ENCODE measurements around the gene ZNF675.
"Not testable (repeated sequence)": the region's sequence is repeated elsewhere in the genome, so short reads cannot be mapped to it uniquely, and the experiment has no call there.

ZNF675 gene

GRCh38 chr19:23686621-23687423 is at the start of gene ZNF675:
Gene ZNF675, minus strand, starts transcription at chr19:23687212. Its CDS starts 179 bp downstream, at chr19:23687033.
- DNase-seq (ENCODE audit: low spot score), result peak; percentile 81
- TF ChIP-seq CTCF (IDR thresholded peaks at IDR 0.05; ENCODE audit: extremely low read depth, missing control alignments), result no peak

- DNase-seq (ENCODE audit: low spot score), result not testable (repeated sequence)
Observed at GRCh38 chr19:23730729-23731465, 43.9 kb upstream of the ZNF675 start.

GRCh38 chr19:23724161-23724560 is 37.1 kb upstream of the ZNF675 start:
- not testable (repeated sequence) for DNase-seq (ENCODE audit: low spot score)

- no peak for TF ChIP-seq CTCF (IDR thresholded peaks at IDR 0.05; ENCODE audit: extremely low read depth, missing control alignments)
- no peak for DNase-seq (ENCODE audit: low spot score)
Observed at GRCh38 chr19:23718802-23719201, 31.8 kb upstream of the ZNF675 start.

DNA sequence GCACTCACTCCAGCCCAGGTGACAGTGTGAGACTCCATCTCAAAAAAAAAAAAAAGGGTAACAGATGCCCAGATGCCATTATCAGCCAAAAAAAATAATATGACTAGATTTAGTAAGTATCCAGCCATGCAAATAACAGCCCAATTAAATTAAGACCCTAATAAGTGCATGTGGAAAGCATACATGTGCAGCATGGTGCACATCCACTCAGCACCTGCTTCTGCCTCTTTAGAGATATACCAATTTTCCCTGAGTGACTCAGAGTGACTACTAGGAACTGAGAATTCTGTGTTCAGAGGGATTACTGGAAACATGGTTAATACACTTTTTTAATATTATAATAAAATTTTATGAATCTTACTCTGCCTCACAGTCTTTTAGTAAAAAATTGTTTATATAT is 29.8 kb upstream of the ZNF675 start:
- no peak for TF ChIP-seq CTCF (IDR thresholded peaks at IDR 0.05; ENCODE audit: extremely low read depth, missing control alignments)
- DNase-seq (ENCODE audit: low spot score), result no peak

DNA sequence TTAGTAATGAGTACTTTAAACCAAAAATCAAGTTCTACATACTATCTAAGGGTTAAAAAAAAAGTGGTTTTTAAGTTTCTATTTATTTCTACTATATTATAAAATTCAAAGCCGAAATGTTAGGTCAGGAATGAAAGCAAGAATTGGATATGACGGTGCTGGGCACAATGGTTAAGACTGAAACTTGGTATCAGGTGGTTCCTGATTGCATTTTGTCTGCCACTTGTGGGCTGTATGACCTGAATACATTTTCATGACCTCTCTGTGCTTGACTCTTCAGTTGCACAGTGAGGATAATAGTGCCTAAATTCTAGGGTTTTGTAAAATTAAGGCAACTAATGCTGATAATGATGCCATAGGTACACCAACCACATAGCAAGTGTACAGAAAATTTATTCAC is 22.3 kb upstream of the ZNF675 start:
- TF ChIP-seq CTCF (IDR thresholded peaks at IDR 0.05; ENCODE audit: extremely low read depth, missing control alignments), result no peak
- DNase-seq (ENCODE audit: low spot score), result no peak

DNA sequence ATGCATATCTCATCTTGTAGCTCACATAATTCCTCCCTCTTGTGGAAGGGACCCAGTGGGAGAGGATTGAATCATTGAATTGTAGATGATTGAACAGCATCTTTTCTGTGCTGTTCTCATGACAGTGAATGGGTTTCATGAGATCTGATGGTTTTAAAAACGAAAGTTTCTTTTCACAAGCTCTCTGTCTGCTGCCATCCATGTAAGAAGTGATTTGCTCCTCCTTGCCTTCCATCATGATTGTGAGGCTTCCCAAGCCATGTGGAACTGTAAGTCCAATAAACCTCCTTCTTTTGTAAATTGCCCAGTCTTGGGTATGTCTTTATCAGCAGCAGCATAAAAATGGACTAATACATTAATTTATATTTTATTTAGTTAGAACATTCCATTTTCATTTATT is 19.6 kb upstream of the ZNF675 start:
- DNase-seq (ENCODE audit: low spot score), result no peak
- TF ChIP-seq CTCF (IDR thresholded peaks at IDR 0.05; ENCODE audit: extremely low read depth, missing control alignments), result no peak

DNA sequence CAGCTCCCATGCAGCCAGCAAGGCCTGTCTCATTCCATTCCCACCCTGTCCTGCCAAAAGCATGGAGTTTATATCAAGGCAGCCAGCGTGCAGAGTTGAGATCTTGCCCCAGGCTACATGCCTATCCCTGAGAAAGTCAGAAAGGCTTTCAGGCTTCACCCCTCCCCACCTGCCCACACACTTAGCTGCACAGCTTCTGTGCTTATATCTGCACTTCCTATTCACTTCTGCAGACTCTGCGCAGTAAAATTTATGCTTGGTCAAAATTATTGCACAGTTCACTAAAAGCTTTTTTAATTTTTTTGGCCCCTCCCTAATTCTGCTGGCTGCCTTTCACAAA is 12.5 kb upstream of the ZNF675 start:
- no peak for TF ChIP-seq CTCF (IDR thresholded peaks at IDR 0.05; ENCODE audit: extremely low read depth, missing control alignments)
- DNase-seq (ENCODE audit: low spot score), result no peak

Data from GM20000 (cell line).